Endothelial cell of umbilical vein (primary cell): ENCODE data around the gene SMOC2.

ENCODE experiments used
- CTCF ChIP-seq, 2 donors: IDR thresholded peaks; 1 replicate in 1 of 2; 2 replicates in 1 of 2; pipeline ENCODE4 v1.5.1; 2011; ENCODE audit warnings: low read length in 2 of 2, mild to moderate bottlenecking in 2 of 2, moderate library complexity in 2 of 2, control low read depth in 1 of 2, inconsistent platforms in 1 of 2, low read depth in 1 of 2; ENCODE audit not compliant: insufficient read depth in 1 of 2; ENCODE audit errors: extremely low read depth in 1 of 2
- EZH2 ChIP-seq: IDR thresholded peaks from 2 replicates; pipeline ENCODE4 v1.6.1; 2012; ENCODE audit warnings: borderline replicate concordance, low read depth, mild to moderate bottlenecking, moderate library complexity, low read length, inconsistent platforms; ENCODE audit not compliant: severe bottlenecking
- GATA2 ChIP-seq: IDR thresholded peaks from 2 replicates; pipeline ENCODE4 v1.7.0; 2011; ENCODE audit warnings: low read depth, mild to moderate bottlenecking, moderate library complexity, mixed read lengths, low read length; ENCODE audit not compliant: insufficient read length, insufficient read depth
- MAX ChIP-seq: IDR thresholded peaks from 2 replicates; pipeline ENCODE4 v1.6.1; 2011; ENCODE audit not compliant: insufficient read depth, insufficient read length
- POLR2A ChIP-seq: IDR thresholded peaks from 2 replicates; pipeline ENCODE4 v1.6.1; 2012; ENCODE audit warnings: low read depth, mild to moderate bottlenecking, control low read depth, low read length
- POLR2AphosphoS5 ChIP-seq: IDR thresholded peaks from 2 replicates; pipeline ENCODE4 v1.6.1; 2012; ENCODE audit warnings: low read depth, mild to moderate bottlenecking, control low read depth, low read length, moderate library complexity; ENCODE audit not compliant: insufficient read depth

- TF ChIP-seq EZH2 (no peak), POLR2A (no peak), MAX (no peak), CTCF (IDR thresholded peaks at IDR 0.05; ENCODE audit: extremely low read depth in 1 of 2, insufficient read depth in 1 of 2, low read depth in 1 of 2, low read length in 2 of 2) (no peak), POLR2AphosphoS5 (no peak), GATA2 (no peak)
These were observed 144.5 kb downstream of the SMOC2 start for GRCh38 chr6:168585441-168585840.
